ENCODE data around the gene XAGE3.
"Not testable (repeated sequence)": the region's sequence is repeated elsewhere in the genome, so short reads cannot be mapped to it uniquely, and the experiment has no call there.

DNA sequence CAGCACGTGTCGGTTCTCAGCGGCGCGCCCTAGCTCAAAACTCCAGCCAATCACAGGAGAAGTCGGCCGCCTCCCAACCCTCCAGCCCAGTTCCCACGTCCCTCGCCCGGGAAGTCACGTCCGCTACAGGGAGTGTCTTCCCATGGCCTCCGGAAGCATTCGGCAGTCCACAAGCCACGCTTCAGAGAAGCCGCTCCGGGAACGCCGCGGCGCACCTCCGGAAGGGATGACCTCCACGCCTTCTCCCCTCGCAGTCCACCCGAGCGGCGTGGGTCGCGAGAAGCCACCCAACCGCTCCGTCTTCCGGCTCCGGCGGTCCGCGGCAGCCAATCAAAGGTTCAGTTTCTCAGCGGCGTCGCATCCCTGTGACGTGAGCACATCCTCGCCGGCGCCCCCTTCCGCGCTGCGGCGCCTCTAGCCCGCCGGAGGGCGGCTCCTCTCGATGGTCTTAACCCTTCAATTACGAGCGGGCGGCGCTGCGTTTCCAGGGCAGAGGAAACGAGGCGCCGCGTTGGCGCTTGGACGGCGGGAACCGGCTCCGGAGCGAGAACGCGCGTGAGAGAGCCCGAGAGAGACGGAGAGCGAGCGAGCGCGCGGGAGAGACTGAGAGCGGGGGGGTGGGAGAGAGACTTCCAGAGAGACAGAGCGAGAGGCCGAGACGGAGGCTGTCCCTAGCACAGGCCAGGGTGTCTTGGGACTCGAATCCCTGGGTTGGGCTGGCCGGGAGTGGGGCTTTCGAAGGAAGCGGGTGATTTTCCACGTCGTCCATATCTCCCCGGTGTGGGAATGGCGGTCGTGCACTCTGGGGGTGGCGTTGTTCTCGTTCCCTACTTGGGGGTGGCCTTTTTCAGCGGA, 29.2 kb upstream of the XAGE3 start, which contains the start of gene FAM156B:
- TF ChIP-seq, protein P1, sequence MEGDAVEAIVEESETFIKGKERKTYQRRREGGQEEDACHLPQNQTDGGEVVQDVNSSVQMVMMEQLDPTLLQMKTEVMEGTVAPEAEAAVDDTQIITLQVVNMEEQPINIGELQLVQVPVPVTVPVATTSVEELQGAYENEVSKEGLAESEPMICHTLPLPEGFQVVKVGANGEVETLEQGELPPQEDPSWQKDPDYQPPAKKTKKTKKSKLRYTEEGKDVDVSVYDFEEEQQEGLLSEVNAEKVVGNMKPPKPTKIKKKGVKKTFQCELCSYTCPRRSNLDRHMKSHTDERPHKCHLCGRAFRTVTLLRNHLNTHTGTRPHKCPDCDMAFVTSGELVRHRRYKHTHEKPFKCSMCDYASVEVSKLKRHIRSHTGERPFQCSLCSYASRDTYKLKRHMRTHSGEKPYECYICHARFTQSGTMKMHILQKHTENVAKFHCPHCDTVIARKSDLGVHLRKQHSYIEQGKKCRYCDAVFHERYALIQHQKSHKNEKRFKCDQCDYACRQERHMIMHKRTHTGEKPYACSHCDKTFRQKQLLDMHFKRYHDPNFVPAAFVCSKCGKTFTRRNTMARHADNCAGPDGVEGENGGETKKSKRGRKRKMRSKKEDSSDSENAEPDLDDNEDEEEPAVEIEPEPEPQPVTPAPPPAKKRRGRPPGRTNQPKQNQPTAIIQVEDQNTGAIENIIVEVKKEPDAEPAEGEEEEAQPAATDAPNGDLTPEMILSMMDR (IDR thresholded peaks at IDR 0.05), result not testable (repeated sequence)
- TF ChIP-seq POLR2AphosphoS5 (IDR thresholded peaks at IDR 0.05; ENCODE audit: low read depth, low read length); TCF7L2 (IDR thresholded peaks at IDR 0.05; ENCODE audit: low read depth, low read length); SIN3A (IDR thresholded peaks at IDR 0.05; ENCODE audit: borderline replicate concordance, insufficient read depth, low read depth, low read length): not testable (repeated sequence)
- TF ChIP-seq, protein P2, sequence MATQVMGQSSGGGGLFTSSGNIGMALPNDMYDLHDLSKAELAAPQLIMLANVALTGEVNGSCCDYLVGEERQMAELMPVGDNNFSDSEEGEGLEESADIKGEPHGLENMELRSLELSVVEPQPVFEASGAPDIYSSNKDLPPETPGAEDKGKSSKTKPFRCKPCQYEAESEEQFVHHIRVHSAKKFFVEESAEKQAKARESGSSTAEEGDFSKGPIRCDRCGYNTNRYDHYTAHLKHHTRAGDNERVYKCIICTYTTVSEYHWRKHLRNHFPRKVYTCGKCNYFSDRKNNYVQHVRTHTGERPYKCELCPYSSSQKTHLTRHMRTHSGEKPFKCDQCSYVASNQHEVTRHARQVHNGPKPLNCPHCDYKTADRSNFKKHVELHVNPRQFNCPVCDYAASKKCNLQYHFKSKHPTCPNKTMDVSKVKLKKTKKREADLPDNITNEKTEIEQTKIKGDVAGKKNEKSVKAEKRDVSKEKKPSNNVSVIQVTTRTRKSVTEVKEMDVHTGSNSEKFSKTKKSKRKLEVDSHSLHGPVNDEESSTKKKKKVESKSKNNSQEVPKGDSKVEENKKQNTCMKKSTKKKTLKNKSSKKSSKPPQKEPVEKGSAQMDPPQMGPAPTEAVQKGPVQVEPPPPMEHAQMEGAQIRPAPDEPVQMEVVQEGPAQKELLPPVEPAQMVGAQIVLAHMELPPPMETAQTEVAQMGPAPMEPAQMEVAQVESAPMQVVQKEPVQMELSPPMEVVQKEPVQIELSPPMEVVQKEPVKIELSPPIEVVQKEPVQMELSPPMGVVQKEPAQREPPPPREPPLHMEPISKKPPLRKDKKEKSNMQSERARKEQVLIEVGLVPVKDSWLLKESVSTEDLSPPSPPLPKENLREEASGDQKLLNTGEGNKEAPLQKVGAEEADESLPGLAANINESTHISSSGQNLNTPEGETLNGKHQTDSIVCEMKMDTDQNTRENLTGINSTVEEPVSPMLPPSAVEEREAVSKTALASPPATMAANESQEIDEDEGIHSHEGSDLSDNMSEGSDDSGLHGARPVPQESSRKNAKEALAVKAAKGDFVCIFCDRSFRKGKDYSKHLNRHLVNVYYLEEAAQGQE (IDR thresholded peaks at IDR 0.05; ENCODE audit: insufficient read depth in 1 of 2, low read depth in 2 of 2, low read length in 1 of 2), result not testable (repeated sequence)
